Hematopoietic multipotent progenitor cell (in vitro differentiated cells): Measurements from ENCODE around the gene CLTRN. TPM values are rescaled to one million over a fixed set of nuclear protein-coding genes. Genes with fewer than 3 reads are reported as not detected.

Source experiments
- DNase-seq, 3 donors: peaks; one replicate each; pipeline ENCODE4 v3.0.0-alpha.2; 2011 to 2015; ENCODE audit warnings: low read depth in 2 of 3, low spot score in 2 of 3
- total RNA-seq: library from RNA; depleted of rRNA; stranded (reverse); fragments of >200 nt; gene quantifications from one replicate; pipeline ENCODE4 v1.2.3, GENCODE V29; 2012

The CLTRN gene
- total RNA-seq, 1 donor = 0.27 TPM

GRCh38 chrX:15579778-15580747 lies 84.5 kb downstream of the CLTRN start:
- DNase-seq = no peak

Other genes starting within 250 kb of the CLTRN start
- gene PIR, start 171.5 kb downstream of the CLTRN start, total RNA-seq = 4.3 TPM
- 0.27 TPM for gene BMX, start 164.0 kb downstream of the CLTRN start, total RNA-seq
- not detected for gene ACE2, start 63.8 kb downstream of the CLTRN start, total RNA-seq
- 41.5 TPM for gene CA5B, start 73.5 kb upstream of the CLTRN start, total RNA-seq
- 2.7 TPM for gene ZRSR2, start 125.7 kb upstream of the CLTRN start, total RNA-seq
- gene AP1S2, start 190.0 kb upstream of the CLTRN start, total RNA-seq = 18.9 TPM